Urothelium cell line (cell line): Measurements from ENCODE around the gene ENPP6.
"Not testable (repeated sequence)": the region's sequence is repeated elsewhere in the genome, so short reads cannot be mapped to it uniquely, and the experiment has no call there.

Experiments
- DNase-seq: peaks from one replicate; pipeline ENCODE4 v3.0.0; 2011; ENCODE audit warnings: low spot score, mixed read lengths
- FAIRE-seq: peaks from 2 replicates; lab custom pipeline; 2011; peaks lifted over from hg19 to GRCh38; lab: Jason Lieb, UNC

The ENPP6 gene

DNA sequence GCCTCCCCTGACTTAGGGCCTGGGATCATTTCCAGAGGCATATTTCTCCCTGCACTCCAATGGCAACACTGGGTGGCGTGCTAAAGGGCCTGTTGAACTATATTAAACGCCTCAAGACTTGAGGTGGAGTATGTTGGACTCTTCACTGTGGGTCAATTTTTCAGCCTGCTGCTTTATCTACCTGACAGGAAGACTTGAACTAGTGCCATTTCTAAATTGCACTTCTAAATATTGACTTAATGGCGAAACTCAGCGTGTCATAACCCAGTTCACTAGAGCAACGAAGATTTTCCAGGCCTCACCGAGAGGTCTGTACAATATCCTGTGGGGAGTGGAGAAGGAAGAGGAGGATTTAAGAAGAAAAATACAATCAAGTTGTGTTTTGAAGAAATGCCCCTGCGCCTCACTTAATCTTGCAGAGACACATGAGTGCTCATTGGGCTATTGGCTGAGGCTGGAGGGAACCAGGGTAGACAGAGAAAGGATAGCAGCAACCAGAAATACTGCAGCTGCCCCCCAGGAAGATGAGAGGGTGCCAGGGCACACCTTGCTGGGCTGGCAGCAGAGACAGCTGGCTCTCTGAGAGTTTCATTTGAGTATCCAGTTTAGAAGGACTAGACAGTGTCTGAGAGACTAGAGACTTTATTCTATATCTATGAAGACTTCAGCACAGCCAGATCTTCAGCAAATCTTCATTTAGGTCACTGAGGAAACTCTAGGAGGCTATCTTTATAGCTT, 67.4 kb downstream of the ENPP6 start:
- DNase-seq (no peak), FAIRE-seq (no peak)

DNA sequence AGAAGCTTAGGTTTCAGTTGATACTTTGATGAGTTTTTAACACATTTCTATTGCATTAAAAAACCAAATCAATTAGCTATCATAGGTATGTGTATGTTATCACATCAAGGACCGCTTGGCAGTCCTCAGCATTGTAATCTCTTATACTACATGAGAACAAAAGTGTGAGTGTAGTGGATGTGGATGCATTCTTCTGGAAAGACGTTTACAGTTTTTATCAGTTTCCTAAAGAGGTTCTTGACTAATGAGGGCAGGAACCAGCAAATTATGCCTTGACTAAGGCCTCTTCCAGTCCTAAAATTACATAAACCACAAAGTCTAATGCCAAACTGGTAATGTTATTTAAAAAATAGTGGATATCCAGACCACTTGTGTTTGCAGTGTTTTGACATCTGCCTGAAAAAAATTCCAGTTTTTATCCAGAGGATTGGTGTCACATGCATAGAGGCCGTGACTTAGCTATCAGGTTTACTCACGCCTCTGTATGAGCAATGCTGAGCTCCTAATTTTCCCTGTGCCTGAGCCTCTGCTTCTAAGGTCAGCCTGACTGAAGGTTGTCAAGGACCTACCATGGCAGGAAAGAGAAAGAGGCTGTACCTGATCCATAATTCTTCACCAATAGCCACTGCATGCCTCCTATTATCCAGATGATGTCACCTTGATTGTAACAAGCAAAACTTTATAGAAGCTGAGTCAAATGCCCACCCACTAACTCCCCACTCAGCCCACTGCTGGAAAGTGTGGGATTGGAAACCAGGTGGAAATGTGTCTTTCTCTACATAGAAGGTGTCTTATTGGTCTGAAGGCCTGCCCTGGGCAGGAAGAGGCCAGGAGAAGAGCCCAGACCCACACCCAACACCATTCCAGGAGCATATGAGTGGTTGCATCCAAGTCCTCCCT, 68.7 kb downstream of the ENPP6 start:
- no peak for FAIRE-seq
- no peak for DNase-seq

DNA sequence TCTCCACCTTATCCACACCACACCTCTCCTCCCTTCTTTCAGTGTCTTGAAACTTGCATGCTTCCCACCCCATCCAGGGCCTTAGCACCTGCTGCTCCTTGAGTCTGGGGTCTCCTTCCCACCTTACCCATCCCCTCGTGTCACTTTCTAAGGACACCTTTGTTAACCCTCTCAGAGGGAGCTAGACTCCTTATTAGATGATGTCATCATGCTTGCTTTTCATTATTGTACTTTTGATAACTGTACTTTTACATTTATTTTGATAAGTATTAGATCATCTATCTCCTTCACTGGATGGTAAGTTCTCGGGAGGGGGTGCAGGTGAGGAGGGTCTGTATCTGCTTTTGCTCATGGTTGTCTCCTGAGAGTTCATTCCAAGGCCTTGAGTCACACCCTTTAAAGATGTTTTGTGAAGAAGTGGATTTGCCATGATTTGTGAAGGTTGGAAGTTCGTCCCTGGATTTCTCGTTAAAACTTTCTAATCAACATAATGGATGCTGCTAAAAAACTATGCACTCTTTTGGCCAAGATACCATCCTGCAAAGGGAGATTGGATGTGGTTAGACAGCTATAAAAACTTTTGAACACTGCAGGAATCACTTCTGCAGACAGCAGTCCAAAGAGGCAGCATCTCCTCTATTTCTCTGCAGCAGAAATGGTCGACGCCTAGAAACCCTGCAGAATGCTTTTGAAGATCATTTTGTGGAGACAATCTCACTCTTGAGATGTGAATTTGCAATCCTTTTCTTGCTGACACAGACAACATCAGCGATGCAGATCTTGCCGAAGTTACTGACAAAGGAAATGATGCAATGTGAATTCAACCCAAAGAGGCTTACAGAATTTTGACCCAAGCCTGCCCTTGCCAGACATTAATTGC, 69.6 kb downstream of the ENPP6 start:
- FAIRE-seq (no peak), DNase-seq (no peak)

DNA sequence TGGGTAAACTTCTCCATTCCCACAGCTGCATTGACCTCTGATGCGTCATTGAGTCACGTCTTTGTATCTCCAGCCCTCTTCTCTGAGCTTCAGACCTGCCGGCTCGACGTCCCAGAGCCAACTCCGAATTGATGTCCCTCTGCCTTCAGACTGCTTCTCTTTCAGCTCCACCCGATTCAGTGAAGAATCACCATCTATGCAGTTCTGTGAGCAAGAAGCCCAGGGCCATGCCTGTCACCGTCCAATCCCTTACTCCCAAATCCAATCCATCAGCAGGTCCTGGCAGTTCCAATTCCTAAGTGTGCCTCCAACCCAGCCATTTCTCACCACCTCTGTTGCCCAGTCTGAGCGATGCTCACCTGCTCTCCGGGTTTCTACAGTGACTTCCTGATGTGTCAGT, 70.7 kb downstream of the ENPP6 start:
- DNase-seq (no peak), FAIRE-seq (no peak)

DNA sequence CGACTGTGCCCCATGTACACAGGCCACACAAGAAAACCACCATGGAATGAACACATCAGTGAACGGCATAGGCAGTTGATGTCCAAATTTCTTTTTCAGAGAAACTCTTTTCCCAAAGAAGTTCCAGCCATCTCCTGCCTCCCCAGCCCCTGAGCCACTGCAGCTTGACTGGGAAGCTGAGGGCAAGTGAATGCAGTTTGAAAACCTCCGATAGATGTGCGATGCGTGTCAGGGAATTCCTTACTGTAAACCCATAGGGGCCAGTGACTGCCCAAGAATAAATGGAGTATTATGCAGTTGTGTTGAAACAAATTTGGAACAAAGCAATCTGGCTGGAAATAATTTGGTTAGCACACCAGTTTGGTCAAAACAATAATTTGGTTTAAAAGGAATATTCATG, 72.1 kb downstream of the ENPP6 start:
- DNase-seq, result no peak
- FAIRE-seq, result no peak

DNA sequence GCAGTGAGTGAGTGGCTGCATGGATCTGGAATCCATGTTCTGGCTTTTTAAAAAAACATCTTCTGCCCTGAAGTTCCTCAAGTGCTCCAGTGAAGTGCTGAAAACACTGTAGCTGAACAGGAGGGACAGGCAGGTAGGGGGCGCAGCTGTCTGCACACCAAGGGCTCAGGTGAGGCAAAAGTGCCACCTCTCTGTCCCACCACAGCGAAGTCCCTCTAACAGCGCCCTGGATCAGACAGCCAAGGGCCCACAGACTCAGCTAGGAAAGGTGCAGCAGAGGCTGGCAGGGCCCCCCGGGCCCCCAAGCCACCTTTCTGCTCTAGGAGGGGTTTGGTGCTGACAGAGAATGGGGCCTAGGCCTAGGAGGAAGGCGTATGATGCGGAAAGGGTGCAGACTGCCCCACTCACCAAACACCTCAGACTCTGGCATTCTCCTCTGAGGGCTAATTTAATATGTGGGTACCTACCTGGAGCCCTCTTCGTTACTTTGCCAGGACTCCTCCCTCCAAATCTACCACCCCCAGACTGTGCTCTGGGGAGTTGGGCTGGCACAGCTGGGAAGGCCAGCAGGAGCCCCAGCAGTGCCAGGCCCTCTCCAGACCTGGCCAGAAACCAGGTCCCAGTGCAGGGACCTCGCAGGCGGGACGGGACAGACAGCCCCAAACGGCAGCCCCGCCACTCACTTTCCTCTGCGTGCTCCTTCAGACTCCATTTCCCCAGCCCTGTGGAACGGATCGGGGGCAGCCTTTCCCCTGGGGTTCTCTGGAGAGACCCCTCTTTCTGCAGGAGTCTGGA, 73.7 kb downstream of the ENPP6 start:
- no peak for DNase-seq
- FAIRE-seq, result no peak

DNA sequence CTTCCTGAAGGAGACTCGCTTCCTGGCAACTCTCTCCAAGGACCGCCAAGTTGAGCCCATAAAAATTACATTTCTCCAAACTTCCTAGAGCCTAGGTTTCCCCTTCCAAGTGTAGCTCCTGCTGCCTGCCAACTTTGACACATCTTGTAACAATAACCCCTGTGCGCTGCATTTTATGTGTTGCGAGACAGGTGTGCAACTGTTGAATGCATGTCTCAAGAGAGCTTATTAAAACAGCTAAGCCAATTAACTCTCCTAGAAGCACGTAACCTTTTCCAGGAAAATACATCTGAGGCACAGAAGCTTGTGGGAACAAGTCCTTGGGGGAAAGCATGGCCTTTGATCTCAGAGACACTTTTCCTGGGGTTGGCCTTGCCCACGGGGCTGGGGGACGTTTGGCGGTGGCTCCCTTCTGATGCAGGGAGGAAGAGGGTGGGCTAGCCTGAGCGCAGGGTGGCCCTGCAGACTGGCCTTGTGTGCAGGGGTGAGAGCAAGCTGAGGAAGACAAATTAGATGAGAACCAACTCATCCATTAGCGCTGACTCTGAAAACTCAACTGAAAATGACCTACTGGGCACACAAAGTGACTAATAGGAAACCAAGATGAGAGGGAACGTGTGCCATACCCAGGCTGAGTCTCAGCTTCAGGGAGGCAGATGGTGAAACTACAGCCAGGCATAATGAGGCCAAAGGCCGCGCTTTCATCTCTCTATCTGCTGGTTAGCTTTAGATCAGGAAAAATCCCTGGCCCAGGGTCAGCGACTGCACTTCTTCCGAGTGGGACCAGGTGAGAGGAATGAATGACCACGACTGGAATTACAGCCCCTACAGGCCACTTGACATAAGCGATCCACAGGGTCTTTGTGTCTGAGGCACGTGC, 75.3 kb downstream of the ENPP6 start:
- no peak for DNase-seq
- no peak for FAIRE-seq

DNA sequence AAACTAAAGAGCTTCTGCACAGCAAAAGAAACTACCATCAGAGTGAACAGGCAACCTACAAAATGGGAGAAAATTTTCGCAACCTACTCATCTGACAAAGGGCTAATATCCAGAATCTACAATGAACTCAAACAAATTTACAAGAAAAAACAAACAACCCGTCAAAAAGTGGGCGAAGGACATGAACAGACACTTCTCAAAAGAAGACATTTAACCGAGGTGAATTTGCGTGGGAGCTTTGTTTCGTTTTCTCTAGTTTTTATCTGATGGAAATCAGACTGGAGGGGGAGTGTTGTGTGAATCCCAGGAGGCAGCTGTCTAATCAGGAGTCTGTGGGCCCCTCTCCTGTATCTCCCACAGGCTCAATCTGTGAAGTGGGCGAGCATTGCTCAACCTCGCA, 76.8 kb downstream of the ENPP6 start:
- FAIRE-seq, DNase-seq: not testable (repeated sequence)

DNA sequence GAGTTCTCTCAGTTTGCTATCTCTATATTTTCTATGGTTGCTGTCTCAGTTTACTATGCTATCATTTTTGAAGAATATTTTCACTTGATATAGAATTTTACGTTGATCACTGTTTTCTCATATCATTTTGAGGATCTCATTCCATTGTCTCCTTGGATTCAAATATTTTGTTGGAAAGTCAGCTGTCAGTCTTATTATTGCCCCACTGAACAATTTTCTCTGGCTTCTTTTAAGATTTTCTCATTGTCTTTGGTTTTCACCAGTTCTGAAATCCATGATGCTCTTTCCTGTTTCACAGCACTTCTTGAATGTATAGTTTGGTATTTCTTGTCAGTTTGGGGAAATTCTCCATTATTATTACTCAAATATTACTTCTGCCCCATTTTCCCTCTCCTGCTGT, 81.1 kb downstream of the ENPP6 start:
- FAIRE-seq, result no peak
- DNase-seq, result no peak

DNA sequence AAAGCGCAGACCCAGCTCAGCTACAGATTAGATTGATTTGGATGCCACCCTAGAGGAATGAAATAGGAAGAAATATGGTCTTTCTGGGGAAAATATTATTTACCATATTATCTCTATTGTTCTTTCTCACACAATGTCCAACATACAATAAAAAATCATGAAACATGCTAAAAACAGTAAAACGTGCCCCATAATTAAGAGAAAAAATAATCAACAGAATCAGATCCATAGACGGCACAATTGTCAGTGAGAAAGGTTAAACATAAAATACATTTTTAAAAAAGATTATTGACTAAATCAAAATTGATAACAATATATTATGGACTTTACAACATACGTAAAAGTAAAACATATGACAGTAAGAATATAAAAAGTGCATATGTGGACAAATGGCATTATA, 90.9 kb downstream of the ENPP6 start:
- DNase-seq, result no peak
- no peak for FAIRE-seq

DNA sequence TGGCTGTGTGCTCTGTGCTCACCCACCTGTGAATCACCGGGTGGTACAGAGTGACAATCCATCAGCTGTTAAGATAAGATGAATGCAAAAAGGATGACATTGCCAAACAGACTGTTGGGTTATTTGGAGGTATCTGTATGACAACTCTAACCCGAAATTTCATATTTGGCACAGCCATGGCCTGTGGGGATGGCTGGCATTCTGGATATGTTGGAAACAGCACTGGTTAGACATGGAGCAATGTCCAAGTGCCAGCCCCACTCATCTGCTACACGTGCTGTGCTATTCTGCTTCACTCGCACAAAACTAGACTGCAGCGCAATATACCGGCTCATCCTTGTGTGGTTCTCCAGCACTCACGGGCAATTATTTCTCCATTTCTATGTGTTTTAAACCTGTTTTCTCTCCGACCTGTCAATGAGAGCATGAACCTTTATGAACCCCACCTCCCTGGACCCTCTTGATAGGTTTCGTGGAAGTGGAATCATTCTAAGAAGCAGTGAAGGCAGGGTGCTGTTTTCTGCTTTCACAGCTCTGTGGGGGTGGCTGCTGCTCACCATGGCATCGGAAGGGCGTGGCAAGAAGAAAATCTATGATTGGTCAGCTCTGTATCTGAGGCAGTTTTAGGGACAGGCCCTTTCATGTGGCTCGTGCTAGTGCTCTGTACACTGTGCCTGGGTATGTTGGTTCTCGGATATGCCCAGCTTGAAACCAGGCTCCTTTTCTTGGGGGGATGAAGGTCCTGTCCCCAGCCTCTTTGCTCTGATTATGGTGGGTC, 94.9 kb downstream of the ENPP6 start:
- no peak for FAIRE-seq
- no peak for DNase-seq

DNA sequence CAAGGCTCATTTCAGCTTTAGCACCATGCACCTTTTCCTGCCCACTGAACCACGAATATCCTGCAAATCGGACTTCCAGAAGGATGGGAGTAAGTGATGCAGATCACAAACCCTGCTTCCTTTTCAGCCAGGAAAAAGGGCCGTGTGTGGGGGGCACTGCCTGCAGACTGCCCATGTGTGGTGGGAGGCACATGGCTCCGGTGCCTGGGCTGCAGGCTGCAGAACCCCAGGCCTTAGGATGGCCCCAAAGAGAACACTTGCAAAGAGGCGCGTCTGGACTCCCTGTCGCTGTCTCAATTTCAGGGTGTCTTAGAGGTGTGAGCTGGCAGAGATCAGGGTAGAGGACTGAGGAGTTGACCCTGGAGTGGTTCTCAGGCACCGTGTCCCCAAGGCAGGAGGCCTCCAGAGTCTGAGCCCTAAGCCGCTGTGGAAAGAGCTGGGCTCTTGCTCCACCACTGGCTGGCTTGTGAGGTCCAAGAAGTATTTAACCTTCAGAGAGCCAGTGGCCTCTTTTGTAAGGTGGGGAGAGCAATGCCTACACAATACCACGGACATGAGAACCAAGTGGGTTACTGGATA, 97.0 kb downstream of the ENPP6 start:
- FAIRE-seq (no peak), DNase-seq (no peak)

DNA sequence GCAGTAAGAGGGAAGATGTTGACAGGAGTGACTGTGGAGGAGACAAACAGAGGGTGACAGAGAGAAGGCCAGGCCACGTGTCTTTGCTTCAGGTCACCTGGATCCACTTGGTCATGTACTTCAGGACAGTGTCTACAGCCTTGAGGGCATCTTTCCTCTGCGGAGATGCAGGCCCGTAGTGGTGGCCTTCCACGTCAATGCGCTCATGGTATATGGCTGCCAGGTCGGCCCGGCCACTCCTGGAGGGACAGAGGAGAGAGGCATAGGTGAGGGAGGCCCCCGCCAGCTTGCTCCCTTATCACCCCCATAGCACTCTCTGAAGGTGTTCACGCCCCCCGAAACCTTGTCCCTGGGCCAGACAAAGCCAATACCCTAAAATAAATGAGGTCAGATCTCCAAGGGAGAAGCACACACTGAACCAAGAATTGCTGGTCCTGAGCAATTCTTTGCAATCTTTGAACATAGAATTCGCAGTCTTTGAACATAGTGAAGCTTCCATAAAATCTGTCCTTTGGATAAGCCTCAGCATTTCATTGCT, 99.9 kb downstream of the ENPP6 start:
- FAIRE-seq (no peak), DNase-seq (no peak)

DNA sequence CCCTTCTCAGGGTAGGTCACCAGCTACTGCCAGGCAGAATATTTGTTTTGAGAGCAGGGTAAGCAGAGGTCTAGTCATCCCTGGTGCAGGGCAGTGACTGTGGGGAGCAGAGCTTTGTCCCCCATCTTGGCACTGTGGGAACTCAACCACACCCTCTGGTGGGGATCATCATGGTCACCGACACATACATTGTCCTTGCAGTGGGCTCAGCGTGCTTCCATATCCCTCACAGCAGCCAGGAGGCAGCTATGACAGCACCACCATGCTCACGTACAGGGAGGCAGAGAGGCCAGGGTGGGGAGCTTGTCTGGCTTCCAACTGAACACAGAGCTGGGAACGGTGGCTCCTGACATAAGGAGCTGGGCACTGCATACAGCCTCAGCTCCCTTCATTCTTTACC, 102.3 kb downstream of the ENPP6 start:
- FAIRE-seq (no peak), DNase-seq (no peak)

DNA sequence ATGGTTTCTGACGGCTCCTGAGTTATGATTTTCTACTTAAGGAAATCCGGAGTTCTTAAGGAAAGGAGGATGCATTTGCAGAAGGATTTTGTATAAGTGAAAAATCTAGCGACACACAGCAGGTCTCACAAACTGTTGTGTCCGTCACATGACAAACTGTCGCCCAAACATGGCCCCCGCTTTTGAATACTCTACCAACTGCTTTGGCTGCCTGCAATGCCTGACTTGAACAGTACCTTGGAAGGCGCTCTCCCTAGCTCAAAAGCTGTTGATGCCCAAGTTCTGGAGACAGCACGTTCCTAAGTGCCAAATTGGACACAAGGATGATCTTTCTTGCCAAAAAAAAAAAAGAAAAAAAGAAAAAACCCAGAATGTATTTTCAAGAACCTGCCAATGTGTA, 103.2 kb downstream of the ENPP6 start:
- FAIRE-seq (no peak), DNase-seq (no peak)

DNA sequence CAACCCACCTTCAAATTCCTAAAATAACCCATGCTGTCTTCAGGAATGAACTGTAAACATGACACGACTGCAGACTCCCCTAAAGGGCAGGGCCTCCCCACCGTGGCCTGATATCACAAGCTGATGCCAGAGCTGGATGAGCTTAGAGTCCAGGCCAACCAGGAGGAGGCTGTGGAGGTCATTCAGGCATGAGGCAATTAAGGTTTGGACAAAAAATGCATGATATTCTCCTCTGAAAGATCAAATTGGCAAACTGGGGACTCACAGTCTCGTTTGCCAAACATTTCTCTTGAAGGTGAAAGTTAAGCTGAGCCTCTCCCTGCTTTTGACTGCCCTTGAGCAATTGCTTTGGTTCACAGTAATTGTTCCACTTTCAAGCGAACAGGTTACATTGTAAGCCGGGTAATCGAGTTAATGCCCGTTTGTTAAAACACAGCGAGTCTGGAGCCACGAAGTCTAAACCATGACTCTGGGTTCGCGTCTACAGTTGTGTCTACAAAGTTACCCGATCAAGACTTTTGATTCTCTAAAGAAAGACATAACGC, 105.6 kb downstream of the ENPP6 start:
- DNase-seq, result no peak
- FAIRE-seq, result no peak

DNA sequence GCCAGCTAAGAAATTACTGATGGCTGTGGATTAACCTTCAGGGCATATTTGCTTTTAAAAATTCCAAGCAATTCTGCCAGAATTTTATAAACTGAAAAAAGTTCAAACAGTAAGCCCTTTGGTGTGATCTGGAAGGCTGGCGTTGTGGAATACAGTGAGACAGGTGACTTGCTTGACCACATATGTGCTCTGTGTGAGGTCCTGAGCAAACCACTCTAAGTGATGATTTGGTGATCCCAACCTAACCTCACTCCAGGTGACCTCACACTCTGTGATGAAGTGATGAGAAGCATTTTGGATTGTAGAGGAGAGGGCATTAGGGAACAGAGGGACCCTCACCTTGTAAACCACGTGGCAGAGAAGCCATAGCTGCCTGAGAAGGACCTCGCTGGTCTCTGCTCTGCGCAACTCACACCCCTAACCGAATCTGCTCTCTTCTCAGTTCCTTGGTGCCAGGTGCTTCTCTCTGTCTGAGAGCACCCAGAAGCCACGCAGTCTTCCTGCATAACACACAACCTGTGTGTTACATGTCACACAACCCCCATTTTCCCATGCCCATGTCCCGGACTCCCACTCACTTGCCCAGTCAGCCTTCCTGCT, 106.3 kb downstream of the ENPP6 start:
- DNase-seq (no peak), FAIRE-seq (no peak)
